Astrocyte of the spinal cord (primary cell): ENCODE results near the gene TMEM235.

Source experiments
- DNase-seq: peaks from one replicate; pipeline ENCODE4 v3.0.0; 2011; ENCODE audit warnings: low read depth, low spot score
- H3K4me3 ChIP-seq: 2 replicates; pipeline ENCODE4 v1.5.1; 2011; ENCODE audit warnings: low read depth, mild to moderate bottlenecking, low read length, moderate library complexity
- CTCF ChIP-seq: IDR thresholded peaks from 2 replicates; pipeline ENCODE4 v1.5.1; 2012; ENCODE audit warnings: low read depth, mild to moderate bottlenecking, low read length, inconsistent platforms
- in situ Hi-C: cut with HindIII; loops from 2 replicates; pipeline ENCODE4 v1.10.0; 2017; ENCODE audit warnings: low sequenced_read_pairs

Gene TMEM235

GRCh38 chr17:78238823-78239488 is 7.5 kb downstream of the TMEM235 start:
- H3K4me3 ChIP-seq, result no peak overlapping the region
- no peak for TF ChIP-seq CTCF
- in situ Hi-C loops, result no loop called here
- no peak for DNase-seq

- no peak overlapping the region for H3K4me3 ChIP-seq
- no peak for TF ChIP-seq CTCF
- in situ Hi-C loops, result no loop called here
- DNase-seq, result no peak
Measured at GRCh38 chr17:78239489-78239931, 8.1 kb downstream of the TMEM235 start.

- in situ Hi-C loops, result no loop called here
- TF ChIP-seq CTCF, result no peak
Measured at GRCh38 chr17:78240012-78240655, 8.7 kb downstream of the TMEM235 start.

GRCh38 chr17:78240839-78241238 is 9.4 kb downstream of the TMEM235 start:
- no peak for DNase-seq
- H3K4me3 ChIP-seq, result no peak overlapping the region
- TF ChIP-seq CTCF, result no peak
- in situ Hi-C loops, result no loop called here

More at GRCh38 chr17:78240012-78240655, 8.7 kb downstream of the TMEM235 start:
- DNase-seq, result no peak
- H3K4me3 ChIP-seq, result no peak overlapping the region

GRCh38 chr17:78241277-78242023 is 10.0 kb downstream of the TMEM235 start:
- peak; percentile 31 for DNase-seq
- TF ChIP-seq CTCF, result no peak
- no peak overlapping the region for H3K4me3 ChIP-seq
- in situ Hi-C loops, result no loop called here

- in situ Hi-C loops, result no loop called here
- no peak overlapping the region for H3K4me3 ChIP-seq
- DNase-seq, result no peak
- no peak for TF ChIP-seq CTCF
Measured at GRCh38 chr17:78242024-78242742, 10.8 kb downstream of the TMEM235 start.
